NOMO-1 treated with DMSO at 0.1 percent for 48 hours (cell line): ENCODE results near the gene PHYKPL.
A peak's percentile ranks its signal among the peaks of the same experiment; 100 is the strongest.

Experiments used
- DNase-seq: peaks from one replicate; lab custom pipeline; 2025; ENCODE audit not compliant: unreplicated experiment; lab: John Stamatoyannopoulos, UW

Gene PHYKPL

GRCh38 chr5:178232124-178232919 is at the start of gene PHYKPL:
Gene PHYKPL (minus strand): TSS chr5:178232802. CDS start chr5:178232550, 252 bp downstream.
- DNase-seq = peak; percentile 65

- DNase-seq = no peak
These were observed 49.8 kb upstream of the PHYKPL start for GRCh38 chr5:178282391-178282790.

- DNase-seq = no peak
These were observed 48.7 kb upstream of the PHYKPL start for GRCh38 chr5:178281331-178281730.

DNA sequence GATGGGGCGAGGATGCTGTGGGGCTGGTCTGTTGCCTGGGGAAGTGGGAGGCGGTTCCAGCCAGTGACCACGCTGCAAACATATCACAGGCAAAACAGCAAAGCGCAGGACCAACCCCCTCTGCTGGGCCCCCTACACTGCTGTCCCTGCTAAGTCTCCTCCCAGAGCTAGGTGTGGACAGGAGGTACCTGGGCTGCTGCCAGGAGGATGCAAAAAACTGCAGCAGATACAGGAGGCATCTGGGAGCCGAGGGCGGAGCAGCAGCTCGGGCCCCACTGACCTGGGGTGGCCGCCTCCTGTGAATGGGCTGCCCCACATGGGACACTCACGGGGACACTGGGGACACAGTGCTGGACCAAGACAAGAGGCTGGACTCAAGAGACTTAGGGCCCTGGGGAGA is 48.0 kb upstream of the PHYKPL start:
- no peak for DNase-seq

- DNase-seq = peak; percentile 22
These were observed 47.3 kb upstream of the PHYKPL start for GRCh38 chr5:178279723-178280438.

GRCh38 chr5:178279026-178279722 is 46.6 kb upstream of the PHYKPL start:
- DNase-seq = no peak

- no peak for DNase-seq
These were observed 45.9 kb upstream of the PHYKPL start for GRCh38 chr5:178278358-178279023.

DNA sequence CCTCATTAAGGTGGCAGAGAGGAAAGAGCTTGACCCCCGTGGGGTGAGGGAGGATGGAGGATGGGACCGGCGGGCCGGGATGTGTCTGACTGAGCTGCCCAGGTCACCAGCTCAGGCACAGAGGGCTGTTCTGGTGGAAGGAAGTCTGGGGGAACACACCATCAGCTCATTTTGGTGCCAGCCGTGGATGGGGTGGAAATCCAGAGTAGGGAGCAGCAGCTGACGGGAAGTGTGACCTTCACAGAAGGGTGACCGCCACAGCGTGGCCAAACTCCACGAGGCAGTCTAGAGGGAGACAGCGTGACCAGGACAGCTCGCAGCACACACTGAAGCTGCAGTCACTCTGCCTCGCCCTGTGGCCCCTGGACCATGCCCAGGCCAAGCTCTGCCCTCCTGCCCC is 45.3 kb upstream of the PHYKPL start:
- DNase-seq = no peak

DNA sequence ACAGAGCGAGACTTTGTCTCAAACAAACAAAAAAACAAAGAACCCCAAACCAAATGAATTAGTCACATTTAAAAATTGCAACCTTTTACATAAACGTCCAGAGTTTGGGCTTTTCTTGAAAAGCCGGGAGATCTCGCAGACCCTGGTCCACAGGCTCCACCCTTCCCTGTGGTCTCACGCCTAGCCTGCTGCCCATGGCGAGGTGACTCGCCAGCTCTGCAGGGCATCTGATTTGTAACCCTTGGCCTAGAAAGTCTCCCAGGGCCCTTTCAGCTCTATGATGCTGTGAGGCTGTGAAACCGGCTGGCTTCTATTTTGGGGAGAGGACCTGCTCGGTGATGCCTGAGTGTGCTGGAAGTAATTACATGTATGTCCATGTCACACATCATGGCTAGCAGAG is 44.7 kb upstream of the PHYKPL start:
- DNase-seq = no peak

DNA sequence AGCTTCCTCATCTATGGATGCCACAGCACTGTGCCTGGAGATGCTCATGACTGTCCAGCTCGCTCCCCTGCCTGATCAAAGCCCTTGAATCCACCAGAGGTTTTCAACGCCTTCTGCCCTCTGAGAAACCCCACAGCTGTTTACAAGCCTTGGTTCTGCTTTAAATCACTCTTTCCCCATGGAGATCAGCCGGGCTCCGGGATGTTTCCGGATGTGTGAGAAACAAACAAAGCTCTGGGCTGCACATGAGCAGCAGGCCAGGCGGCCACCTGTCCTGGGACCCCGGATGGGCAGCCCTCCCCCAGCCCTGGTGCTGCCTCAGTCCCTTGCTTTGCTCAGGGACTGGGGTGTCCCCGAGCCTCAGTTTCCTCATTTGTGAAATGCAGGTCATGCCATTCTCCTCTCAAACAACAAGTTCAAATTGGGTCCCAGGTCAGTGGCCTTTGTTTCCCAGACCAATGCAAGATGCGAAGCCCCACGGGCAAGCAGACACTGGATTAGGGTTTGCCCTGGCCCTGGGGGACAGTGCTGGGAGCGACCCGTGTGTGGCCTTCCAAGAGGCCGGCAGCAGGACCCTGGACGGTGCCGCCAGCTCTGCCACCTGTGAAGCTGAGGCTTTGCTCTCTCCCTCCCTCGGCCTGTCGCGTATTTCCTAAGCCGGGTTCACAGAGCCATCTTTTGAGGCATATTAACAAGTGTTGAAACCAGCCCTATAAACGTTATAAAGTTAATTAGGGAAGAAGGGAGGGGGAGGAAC is 42.4 kb upstream of the PHYKPL start:
- DNase-seq = no peak

- no peak for DNase-seq
These were observed 41.3 kb upstream of the PHYKPL start for GRCh38 chr5:178273665-178274541.

- DNase-seq = no peak
These were observed 40.4 kb upstream of the PHYKPL start for GRCh38 chr5:178273041-178273440.

DNA sequence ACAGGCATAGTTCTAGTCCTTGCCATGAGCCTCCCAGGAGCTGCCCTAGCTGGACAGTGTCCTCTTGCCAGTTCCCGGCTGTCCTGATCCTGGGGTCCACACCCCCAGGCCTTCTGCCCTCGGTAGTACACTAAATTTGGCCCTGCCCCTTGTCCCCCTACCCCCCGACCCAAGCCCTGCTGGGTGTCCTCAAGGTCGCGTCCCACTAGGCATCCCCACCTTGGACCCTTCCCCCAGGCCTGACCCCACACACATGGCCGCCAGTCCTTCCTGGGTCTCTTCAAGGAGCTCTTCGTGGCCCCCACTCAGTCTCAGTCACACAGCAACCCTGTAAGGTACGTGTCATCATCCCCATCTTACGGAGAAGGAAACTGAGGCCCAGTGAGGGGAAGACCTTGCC is 40.0 kb upstream of the PHYKPL start:
- DNase-seq = no peak

DNA sequence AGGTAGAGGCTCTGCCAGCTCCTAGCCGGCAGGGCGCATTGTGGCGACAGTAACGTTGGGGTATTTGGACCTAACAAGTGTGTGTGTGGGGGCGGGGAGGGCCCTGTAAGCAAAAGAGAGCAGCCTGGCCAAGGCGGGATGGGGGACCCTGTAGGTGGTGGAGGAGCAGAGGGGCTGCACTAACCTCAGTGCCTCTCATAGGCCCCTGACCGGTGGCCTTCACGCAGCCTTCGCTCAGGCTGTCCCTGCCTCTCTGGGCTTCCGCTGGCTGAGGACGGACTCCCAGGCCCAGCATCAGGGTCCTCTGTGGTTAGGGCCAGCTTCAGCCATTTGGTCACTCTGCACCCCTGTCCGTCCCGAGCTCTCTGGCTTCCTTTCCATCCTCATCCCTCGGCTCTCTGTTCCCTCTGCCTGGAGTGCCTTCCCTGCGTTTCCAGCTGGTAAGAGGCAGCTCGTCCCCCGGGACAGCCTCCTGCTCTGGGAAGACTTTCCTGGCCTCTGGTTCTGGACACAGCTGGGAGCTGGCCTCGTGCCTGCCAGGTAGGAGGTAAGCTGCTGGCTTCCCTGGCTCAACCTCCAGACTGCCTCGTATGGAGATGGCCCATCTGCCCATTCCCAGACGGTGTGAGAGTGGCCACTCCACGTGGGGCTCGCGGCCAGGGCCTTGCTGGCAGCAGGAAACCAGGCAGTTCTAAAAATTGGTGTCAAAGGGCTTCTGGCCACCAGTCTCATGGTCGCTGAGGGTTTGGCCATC is 39.3 kb upstream of the PHYKPL start:
- no peak for DNase-seq

- no peak for DNase-seq
These were observed 38.6 kb upstream of the PHYKPL start for GRCh38 chr5:178271231-178271630.

DNA sequence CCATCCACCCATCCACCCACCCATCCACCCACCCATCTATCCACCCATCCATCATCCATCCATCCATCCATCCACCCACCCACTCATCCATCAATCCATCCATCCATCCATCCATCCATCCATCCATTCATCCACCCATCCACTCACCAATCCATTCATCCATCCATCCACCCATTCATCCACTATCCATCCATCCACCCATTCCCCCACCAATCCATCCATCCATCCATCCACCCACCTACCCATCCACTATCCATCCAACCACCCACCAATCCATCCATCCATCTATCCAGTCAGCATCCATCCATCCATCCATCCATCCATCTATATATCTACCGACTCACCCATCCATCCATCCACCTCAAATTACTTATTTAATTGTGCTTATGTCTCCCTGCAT is 36.9 kb upstream of the PHYKPL start:
- DNase-seq = no peak

- no peak for DNase-seq
These were observed 35.3 kb upstream of the PHYKPL start for GRCh38 chr5:178267876-178268275.

DNA sequence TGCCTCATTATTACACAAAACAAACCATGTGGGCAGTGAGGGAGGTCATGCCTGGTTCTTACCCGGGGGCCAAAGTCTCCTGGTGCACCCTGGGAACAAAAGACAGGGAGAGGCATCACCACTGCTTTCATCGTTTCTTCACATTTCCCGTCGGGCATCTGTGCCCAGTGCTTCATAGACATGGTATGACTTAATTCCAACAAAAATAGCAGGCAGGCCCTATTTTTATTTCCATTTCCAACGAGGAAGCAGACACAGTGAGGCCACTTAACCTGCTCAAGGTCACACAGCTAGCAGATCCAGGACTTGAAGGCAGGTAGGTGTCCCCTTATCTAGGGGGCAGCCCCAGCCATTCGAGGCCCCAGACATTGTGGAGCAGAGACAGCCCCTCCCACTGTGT is 34.6 kb upstream of the PHYKPL start:
- no peak for DNase-seq

DNA sequence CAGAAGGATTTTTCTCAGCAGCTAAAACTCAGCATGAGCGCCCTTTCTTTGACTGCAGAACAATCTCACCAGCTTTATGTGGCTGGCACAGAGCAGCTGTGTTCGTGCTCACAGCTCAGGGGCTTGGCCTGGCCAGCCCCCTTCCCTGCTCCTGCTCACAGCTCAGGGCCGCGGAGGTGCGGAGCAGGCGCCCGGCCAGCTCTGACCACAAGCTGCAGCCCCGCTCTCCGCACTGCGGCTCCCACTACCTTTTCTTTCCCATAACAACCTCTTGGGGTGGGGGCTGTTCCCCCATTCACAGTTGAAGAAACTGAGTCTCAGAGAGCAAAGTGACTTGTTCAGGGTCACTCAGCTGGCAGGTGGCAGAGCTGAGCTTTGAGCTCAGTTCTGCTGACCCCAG is 34.0 kb upstream of the PHYKPL start:
- DNase-seq = no peak
